MM.1S (cell line): ENCODE data around the gene SMAD4.

Experiments used
- CTCF ChIP-seq: fragments of 300-600 bp; sonication (generic); IDR thresholded peaks from 2 replicates; pipeline ENCODE4 v1.5.1; 2016; ENCODE audit warnings: antibody characterized with exemption, low read length, mixed read lengths
- EZH2 ChIP-seq: fragments of 300-600 bp; sonication (generic); optimal IDR thresholded peaks from 2 replicates; pipeline ENCODE3; 2017; ENCODE audit warnings: low read depth, mild to moderate bottlenecking, antibody characterized with exemption, low read length, mixed read lengths

GRCh38 chr18:51092117-51092516 lies 62.1 kb downstream of the SMAD4 start:
- TF ChIP-seq CTCF = no peak
- TF ChIP-seq EZH2 = no peak
